Fibroblast of skin of right biceps (primary cell): Measurements from ENCODE around the gene VMAC.
A peak's percentile ranks its signal among the peaks of the same experiment; 100 is the strongest.

Source experiments
- DNase-seq: peaks from one replicate; pipeline ENCODE4 v3.0.0-alpha.2; 2013

The VMAC gene

DNA sequence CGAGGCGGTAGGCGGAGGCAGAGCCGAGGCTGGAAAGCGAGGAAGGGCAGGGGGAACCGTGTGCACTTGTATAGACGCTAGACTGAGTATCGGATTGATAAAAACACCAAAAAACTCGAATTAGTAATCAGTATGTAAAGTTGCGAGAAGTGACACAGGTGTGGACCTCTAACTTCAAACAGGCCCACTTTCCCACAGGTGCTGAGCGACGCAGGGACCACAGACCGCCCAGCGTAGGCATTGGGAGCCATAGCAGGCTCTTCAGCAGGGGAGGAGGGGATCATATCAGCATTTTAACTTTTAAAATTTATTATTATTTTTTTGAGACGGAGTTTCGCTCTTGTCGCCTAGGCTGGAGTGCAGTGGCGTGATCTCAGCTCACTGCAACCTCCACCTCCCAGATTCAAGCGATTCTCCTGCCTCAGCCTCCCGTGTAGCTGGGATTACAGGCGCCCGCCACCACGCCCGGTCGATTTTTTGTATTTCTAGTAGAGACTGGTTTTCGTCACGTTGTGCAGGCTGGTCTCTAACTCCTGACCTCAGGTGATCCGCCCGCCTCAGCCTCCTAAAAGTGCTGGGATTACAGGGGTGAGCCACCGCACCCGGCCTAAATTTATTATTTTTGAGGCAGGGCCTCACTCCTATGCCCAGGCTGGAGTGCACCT is 574 bp downstream of the VMAC start:
- no peak for DNase-seq

DNA sequence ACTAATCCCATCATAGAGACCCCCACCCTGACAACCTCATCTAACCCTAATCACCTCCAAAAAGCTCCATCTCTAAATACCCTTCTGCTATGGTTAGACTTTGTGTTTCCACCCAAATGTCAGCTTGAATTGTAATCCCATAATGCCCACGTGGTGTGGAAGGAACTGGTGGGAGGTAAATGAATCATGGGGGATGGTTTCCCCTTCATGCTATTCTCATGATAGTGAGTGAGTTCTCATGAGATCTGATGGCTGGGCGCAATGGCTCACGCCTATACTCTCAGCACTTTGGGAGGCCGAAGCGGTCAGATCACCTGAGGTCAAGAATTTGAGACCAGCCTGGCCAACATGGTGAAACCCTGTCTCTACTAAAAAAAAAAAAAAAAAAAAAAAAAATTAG is 2.6 kb downstream of the VMAC start:
- DNase-seq: no peak

DNA sequence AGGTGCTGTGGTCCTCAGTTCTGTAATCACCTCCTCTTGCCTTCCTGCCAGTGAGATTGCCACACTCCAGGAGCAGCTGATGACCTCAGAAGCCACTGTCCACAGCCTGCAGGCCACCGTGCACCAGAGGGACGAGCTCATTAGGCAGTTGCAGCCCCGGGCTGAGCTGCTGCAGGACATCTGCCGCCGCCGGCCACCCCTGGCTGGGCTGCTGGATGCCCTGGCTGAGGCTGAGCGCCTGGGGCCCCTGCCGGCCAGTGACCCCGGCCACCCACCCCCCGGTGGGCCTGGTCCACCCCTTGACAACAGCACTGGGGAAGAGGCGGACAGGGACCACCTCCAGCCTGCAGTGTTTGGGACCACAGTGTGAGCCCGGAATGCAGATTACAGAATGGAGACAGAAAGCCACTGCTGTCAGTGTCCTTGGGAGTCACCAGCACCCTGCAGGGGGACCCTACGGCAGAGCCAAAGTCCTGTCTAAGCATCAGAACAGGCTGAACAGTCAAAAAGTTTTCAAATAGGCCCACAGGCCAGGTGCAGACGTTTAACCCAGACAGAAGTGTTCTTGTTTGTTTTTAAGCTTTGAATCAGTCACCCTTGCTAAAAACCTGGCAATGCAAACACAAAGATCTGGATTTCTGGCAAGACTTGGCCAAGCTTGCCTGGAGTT is 4.2 kb downstream of the VMAC start:
- no peak for DNase-seq

DNA sequence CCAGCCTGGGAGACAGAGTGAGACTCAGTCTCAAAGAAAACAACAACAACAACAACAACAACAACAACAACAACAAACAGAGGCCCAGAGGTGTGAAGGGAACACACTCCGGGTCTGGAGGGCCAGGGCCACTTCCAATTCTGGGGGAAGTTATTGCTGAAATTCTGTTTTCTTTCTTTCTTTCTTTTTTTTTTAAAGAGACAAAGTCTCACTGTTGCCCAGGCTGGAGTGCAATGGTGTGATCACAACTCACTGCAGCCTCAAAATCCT is 5.9 kb downstream of the VMAC start:
- no peak for DNase-seq

DNA sequence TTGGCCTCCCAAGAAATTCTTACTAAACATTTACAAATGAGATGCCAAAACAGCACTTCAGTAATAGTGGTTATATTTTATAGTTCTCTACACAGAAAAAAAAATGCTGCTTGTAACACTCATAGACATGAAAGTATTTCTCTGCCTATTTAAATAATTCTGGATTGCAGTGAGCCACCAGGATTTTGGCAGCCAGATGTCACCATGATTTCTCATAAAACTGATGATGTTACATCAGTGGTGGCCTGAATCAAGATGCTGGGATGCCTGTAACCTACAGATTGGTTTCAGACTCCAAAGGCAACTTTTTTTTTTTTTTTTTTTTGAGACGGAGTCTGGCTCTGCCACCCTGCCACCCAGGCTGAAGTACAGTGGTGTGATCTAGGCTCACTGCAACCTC is 6.7 kb downstream of the VMAC start:
- DNase-seq: no peak

DNA sequence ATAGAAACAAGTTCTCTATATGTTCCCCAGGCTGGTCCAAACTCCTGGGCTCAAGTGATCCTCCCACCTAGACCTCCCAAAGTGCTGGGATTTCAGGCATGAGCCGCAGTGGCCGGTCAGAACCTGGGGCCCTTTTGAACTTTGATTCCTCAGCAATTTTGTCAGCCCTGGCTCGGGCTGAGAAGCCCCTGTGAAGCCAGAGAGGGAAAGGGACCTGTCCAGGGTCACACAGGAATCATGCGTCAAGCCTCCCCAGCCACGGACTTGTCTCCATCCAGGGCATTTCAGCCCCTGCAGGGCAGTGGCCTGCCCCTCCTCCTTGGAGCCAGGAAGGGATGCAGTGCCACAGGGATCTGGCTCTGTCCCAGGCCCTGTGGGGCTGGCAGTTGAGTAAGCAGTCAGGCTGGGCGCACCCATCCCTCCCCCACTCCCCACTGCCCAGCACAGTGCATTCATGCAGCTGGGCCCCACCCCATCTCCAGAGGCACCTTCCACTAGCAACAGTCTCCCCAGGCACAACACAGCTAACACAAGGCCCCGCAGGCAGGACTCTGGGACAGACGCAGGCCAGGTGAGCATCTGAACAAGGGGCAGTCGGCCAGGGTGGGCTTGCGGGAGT is 9.2 kb downstream of the VMAC start, which contains the start of gene CAPS:
TSS of gene CAPS (plus strand) at position 516 of the 619 bp plus-strand sequence. CDS start 153 bp downstream, outside the sequence.
- peak; percentile 28 for DNase-seq

DNA sequence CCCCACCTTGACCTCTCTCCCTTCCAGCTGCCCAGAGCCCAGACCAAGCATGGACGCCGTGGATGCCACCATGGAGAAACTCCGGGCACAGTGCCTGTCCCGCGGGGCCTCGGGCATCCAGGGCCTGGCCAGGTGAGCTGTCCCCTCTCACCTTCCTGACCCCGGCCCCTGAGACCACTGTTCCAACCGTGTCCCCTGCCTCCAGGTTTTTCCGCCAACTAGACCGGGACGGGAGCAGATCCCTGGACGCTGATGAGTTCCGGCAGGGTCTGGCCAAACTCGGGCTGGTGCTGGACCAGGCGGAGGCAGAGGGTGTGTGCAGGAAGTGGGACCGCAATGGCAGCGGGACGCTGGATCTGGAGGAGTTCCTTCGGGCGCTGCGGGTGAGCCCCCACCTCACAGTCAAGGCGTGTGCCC is 9.7 kb downstream of the VMAC start:
- DNase-seq: no peak

DNA sequence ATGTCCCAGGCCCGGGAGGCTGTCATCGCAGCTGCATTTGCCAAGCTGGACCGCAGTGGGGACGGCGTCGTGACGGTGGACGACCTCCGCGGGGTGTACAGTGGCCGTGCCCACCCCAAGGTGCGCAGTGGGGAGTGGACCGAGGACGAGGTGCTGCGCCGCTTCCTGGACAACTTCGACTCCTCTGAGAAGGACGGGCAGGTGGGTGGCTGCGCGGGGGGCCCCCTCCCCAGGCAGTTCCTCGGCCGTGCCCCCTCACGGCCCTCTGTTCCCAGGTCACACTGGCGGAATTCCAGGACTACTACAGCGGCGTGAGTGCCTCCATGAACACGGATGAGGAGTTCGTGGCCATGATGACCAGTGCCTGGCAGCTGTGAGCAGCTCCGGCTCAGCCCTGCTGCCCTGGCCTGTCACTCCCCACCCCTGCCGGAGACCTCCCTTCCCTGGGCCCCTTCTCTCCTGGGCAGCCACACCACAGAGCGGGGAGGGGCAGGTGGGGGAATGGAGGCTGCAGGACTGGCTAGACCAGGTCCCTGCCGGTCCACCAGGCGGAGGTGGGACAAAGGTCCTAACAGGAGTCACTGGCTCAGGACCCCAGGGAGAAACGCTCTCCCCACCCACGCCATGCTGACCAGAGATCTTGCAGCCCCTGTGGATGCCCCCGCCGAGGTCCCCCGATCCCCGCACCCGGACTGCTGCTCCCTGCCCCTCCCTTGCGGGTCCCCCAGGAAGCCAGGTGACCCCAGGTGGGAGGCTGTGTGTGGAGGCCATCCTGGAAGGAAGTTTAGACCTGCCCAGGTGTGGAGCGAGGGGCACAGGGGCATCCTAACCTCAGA is 10.5 kb downstream of the VMAC start:
- DNase-seq: no peak

DNA sequence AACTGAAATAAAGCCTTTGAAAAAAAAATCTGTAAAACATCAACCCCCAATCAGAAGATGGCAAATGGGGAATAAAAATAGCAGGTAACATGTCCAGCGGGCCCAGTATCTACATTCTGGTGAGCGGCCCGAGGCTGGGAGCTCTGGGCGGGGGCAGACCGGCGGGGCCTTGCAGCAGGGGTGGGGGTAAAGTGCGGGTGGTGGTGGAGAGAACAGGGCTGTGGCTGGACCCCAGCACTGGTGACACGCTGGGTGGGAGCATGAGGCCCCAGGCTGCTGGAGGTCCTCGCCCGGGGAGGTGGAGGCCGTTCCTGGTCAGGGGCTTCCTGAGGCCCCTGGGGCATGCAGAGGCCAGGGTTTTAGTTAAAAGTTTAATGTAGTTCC is 11.1 kb downstream of the VMAC start:
- no peak for DNase-seq

DNA sequence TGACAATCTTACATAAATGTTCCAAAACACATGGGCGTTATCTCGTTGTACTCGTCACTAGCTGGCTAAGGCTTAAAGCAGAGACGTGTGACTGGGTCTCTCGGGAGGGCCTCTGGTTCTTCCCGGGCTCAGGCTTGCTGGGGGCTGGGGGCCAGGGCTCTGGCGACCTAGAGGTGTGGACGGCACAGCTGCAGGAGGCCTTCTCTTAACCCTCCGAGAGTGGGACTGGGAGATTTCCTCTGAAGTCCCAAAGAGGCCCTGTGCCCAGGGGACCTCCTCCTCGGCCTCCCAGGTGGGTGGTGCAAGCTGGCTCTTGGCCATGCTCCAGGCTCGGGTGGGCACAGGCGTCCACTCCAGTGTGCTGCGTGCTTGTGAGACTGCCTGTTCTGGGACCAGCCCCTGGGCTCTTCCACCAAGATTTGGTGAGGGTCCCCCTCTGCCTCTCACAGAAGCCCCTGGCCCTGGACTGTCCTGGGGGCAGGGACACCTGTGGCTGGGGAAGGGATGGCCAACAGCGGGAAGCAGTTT is 11.6 kb downstream of the VMAC start:
- DNase-seq: no peak

DNA sequence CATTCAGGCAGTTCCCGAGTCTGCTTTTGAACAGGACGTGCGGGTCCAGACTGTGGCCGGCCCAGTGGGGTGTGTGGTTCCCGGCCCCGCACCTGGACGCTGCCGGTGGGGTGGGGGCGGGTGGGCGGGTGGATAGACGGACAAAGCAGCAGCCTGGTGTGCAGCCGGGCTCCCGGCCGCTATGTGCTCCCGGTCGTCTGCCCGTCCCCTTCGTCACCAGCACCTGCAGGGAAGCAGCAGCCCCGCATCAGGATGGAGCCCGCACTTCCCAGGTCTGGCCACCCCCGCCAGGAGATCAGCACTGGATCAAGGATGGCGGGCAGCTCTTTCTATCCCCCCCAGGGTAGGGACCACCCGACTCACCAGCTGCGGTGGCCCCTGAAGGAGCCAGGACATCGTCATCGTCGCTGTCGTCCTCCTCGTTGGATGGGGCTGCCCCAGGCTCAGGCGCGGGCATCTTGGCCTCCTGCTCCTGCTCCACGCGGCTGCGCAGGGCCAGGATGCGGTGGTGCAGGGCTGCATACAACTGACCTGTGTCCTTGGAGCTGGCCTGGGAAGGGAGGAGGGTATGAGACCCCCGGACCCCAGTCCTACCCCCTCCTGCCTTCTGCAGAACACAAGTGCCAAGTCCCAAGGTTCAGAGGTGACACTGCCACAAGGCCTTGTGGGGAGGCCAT is 12.9 kb downstream of the VMAC start:
- DNase-seq: no peak

DNA sequence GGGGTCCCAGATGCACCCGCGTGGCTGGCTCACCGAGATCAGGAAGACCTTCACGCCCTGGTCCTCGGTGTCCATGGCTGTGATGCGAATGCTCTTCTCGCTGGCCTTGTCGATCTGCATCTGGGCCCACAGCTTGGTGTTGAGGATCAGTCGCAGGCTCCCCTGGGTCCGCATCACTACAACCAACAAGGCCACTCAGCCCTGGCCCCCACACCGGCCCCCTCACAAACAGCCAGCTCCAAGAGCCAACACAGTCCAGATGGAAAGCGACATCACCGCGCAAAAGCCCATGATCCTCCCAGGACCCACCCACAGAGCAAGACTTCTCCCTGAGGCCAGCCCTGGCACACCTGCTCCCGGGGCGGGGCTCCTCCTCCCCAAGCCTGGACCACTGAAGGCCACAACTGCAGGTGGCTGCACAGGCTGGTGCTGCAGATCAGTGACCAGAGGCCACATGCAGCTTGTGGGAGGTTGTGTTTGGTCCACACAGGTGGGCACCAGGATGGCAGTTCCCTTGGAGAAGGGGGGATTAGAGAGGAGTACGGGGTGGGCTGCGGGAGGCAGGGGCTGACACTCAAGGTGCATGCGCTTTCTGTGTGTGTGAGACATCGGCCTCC is 13.9 kb downstream of the VMAC start:
- DNase-seq: no peak

DNA sequence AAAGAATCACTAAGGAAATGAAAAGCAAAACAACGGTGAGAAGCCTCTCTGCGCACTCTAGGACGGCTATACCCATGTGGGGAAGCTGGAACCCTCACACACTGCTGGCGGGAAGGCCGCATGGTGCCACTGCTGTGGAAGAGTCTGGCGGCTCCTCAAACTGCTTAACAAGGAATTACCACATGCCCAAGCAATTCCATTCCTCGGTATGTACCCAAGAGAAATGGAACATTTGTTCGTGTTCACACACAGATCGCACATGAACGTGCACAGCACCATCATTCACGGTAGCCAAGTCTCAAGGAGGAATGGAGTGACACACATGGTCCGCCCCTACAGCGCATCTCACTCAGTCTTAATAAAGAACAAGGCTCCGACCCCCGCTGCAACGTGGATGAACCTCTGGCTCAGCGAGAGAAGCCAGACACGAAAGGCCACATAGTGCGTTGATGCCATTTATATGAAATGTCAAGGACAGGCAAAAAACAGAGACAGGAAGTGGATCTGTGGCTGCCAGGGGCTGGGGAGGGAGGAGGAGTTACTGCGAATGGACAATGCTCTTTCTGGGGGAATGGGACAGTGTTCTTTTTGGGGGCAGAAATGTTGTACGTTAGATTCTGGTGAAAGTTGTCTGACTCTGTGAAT is 17.0 kb downstream of the VMAC start:
- no peak for DNase-seq

DNA sequence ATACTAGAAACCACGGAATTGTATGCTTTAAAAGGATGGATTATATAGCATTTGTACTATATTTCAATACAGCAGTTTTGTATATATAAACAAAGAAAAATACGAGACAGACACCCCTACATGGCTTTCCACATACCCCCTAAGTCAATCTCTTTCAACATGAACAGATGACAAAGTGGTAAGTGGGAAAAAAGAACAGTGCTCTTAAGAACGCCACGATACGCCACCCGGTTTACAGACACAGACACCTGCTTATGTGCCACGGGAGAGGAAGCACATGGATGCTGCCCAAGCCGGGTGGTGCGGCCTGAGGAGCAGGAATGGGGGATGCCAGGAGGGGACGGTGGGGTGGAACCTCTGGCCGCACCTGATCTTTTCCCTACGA is 17.5 kb downstream of the VMAC start:
- no peak for DNase-seq

DNA sequence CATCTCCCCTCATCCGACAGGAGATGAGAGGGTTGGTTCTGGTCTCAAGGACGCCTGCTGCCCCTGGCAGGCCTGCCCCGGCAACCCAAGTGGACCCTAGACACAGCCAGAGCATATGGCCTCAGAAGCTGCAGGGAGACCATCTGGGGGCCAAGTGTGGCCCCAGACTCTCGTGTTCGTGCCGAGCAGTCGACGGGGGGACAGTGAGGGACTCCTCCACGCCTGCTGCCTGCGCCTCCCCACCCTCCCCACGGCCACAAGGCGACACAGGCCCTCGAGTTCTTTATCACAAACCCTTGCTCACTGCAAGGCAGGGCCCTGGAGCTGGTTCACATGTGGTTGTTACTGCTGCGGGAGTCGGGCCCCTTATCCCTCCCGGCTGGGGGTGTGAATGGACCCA is 18.7 kb downstream of the VMAC start:
- no peak for DNase-seq

DNA sequence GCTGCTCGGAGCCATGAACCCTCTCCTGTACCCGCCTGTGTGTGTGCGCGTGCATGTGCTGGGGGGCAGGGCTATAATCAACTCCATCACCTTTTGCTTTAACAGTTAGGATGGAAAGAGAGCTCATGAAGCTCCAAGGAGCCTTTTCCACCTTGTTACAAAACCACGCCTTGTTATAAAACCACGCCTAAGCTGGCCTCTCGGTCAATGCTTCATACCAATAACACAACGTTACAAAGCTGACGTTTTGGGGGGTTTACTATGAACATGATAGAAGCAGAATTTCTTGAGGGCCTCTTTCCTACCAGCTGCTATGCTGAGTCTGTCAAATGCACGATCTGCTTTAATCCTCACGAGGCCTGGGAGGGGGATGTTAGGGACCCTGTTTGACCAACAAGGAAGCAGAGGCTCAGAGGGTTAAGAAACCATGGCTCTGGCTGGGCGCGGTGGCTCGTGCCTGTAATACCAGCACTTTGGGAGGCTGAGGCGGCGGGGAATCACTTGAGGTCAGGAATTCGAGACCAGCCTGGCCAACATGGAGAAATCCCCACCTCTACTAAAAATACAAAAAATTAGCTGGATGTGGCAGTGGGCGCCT is 21.3 kb downstream of the VMAC start:
- no peak for DNase-seq

DNA sequence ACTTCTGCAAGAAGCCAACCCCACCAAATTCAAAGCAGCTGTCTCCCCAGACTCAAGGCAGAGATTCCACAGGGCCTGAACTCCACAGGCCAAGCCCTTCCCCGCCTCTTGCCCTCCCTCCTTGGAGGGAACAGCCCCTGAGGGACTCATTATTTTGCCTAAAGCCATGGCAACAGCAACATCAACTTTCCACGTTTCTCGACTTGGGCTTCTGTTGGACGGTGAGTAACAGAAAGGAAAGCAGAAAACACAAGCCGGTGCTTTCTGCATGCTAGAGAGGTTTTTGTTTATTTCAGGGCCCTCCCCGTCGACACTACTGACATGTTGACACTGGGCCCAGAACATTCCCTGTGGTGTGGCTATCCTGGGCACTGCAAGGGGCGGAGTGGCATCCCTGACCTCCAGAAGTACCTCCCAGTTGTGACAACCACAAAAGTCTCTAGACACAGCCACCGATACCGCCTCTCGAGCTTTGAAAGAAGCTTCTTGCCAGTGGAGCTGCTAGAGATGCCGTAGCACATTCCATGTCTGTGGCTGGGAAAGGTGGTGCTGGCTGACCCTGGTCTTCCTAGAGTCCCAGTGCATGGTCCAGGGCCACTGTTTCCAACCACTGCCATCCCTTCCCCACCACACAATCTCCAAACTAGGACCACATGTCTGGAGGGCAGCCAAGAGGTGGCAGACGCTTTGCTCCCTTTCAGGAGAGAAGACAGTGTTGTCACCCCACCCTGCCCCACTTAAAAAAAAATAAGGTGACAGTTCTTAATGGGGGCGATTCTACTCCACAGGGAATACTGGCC is 22.2 kb downstream of the VMAC start:
- peak; percentile 88 for DNase-seq

DNA sequence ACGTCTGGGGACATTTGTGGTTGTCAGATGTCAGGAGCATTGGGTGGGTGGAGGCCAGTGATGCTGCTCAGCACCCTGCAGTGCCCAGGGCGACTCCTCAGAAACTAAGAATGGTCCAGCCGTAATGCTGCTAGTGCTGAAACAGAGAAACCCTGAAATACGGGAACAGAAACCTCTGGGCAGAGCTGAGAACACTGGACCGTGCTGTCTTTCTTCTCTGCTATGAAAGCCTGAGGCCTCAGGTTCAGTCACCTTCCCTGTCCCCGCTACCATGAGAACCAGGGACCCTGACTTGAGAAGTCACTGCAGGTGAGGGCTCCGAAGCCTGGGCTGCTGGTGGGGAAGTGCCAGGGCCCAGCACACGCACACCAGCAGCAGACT is 22.8 kb downstream of the VMAC start:
- DNase-seq: no peak

DNA sequence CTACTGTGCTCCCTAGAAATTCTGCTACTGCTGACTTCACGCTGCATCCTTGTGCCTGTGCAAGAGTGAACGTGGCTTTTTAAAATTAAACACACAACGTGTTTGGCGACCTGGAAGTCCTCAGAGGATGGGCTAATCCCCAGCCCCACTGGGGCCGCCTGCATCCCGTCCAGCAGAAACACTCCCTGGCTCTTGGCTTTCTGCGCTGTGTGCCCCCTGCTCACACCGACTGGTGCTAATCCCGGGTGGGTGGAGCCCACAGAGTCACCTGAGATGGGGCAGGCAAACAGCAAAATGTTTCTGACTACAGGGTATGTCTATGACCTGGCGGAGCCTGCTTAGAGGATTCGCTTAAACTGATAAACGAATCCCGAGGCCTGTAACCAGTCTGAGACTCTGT is 24.5 kb downstream of the VMAC start:
- no peak for DNase-seq

DNA sequence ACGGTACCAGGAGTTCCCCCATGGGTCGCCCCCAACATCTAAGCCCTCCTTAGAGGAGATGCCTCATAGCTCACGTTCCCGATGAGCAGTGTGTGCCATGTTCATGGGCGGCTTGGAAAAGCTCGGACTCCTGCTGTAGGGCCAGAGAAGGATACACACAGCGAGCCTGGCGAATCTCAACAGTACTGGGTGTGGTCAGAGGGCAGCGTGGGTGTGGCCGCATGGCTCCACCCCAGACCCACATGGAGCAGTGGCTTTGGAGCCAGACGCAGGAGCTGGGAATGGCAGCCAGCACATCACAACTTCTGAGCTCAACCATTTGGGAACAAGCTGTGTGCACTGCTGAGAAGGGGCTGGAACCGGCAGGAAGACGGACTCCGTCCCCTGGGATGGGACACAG is 25.0 kb downstream of the VMAC start:
- no peak for DNase-seq

DNA sequence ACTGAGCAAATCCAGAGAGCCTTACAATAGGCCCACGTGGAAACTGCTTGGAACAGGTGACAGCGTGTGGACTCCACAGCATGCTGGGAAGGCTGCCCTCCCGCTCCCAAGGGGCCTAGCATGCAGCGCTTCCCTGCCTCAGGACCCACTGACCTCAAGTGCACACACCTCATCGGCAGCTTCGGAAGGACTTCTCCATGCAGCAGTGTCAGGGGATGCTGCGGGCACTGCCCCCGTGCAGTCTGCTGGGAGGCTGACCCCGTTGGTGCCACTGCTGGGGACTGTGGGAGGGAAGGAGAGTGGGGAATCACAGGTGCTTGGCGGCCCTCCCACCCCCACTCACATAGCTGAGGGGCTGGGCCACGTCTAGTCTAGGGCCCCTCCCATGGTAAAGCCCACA is 26.6 kb downstream of the VMAC start:
- no peak for DNase-seq
